ENCODE measurements around the gene BABAM2.

DNA sequence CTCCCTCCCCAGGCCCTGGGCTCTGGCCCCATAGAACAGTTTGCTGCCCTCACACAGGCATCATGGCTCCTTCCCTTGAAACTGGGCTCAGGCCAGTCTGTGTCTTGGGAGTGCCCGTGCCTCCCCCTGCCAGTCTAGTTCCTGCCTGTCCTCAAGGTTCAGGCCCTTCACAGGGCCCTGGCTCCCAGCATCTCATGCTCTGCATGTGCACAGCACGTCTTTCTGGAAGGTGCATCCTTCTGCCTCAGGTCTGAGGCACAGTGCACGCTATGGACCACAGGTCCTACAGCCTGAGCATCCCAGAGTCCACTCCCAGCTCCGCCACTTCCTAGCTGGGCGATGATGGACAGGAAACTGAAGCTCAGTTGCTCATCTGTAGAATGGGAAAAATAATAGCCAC, 466.5 kb downstream of the BABAM2 start:
- TF ChIP-seq REST (IDR thresholded peaks at IDR 0.05; ENCODE audit: unreplicated experiment) = no peak
- no peak for TF ChIP-seq CTCF (conservative IDR thresholded peaks at IDR 0.05; ENCODE audit: low read depth in 2 of 2)
- no peak for TF ChIP-seq CREB1 (CRISPR knock-in tag; IDR thresholded peaks at IDR 0.05; ENCODE audit: low read depth)
- no peak for TF ChIP-seq POLR2AphosphoS5 (IDR thresholded peaks at IDR 0.05; ENCODE audit: low read depth)
- TF ChIP-seq JUNB (IDR thresholded peaks at IDR 0.05; ENCODE audit: unreplicated experiment) = no peak
- TF ChIP-seq EZH2phosphoT487 (IDR thresholded peaks at IDR 0.05; ENCODE audit: unreplicated experiment) = no peak
